Measurements from ENCODE around the gene HAX1. TPM values are rescaled to one million over a fixed set of nuclear protein-coding genes. Genes with fewer than 3 reads are reported as not detected.
"Not testable (repeated sequence)": the region's sequence is repeated elsewhere in the genome, so short reads cannot be mapped to it uniquely, and the experiment has no call there.

HAX1 gene
- total RNA-seq, 1 donor from 2014 or later = 41.6 TPM

DNA sequence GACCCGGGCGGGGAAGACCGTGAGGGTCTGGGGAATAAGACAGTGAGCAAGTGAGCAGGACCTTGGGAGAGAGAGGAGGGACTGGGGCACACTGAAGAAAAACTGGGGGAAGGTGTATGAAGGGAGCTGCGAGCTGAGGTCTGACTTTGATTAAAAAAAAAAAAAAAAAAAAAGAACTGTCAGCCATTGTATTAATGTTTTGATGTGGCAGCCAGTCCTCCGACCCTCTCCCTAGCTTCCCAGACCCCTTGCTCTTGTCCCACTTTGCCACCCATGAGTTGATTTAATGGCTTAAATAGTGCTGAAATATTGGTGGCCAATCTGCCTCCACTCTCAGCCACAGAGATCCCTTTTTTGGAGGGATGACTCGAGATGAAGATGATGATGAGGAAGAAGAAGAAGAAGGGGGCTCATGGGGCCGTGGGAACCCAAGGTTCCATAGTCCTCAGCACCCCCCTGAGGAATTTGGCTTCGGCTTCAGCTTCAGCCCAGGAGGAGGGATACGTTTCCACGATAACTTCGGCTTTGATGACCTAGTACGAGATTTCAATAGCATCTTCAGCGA, 652 bp downstream of the HAX1 start:
- no peak for ATAC-seq
- no peak for DNase-seq (ENCODE audit: low spot score)

DNA sequence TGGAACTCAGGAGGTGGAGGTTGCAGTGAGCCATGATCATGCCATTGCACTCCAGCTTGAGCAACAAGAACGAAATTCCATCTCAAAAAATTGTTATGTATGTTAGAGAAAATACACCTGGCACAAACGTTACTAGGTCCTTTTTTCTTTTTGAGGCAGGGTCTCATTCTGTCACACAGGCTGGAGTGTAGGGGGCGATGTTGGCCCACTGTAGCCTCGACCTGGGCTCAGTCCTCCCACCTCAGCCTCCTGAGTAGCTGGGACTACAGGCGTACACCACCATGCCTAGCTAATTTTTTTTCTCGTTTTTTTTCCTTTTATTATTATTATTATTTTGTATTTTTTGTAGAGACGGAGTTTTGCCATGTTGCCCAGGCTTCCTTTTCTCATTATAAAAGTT, 4.4 kb downstream of the HAX1 start:
- no peak for ATAC-seq
- DNase-seq (ENCODE audit: low spot score) = no peak

DNA sequence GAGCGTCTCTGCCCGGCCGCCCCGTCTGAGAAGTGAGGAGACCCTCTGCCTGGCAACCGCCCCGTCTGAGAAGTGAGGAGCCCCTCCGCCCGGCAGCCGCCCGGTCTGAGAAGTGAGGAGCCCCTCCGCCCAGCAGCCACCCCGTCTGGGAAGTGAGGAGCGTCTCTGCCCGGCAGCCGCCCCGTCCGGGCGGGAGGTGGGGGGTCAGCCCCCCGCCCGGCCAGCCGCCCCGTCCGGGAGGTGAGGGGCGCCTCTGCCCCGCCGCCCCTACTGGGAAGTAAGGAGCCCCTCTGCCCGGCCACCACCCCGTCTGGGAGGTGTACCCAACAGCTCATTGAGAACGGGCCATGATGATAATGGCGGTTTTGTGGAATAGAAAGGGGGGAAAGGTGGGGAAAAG, 15.2 kb downstream of the HAX1 start:
- not testable (repeated sequence) for ATAC-seq

DNA sequence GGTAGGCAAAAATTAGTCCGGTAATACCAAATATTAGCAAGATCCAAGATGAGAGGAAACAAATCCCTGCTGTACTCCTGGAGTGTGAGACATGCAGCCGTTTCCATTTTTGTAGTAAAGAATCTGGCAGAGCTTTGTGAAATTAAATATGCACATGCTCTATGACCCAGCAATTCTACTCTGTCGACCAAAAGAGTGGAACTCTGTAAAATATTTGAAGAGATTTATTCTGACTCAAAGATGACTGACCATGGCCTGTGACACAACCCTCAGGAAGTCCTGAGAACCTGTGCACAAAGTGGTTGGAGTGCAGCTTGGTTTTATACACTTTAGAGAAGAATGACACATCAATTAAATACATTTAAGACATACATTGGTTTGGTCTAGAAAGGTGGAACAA, 16.2 kb downstream of the HAX1 start:
- ATAC-seq (no peak), DNase-seq (ENCODE audit: low spot score) (no peak)

More for the DNA sequence above, 15.2 kb downstream of the HAX1 start:
- not testable (repeated sequence) for DNase-seq (ENCODE audit: low spot score)

DNA sequence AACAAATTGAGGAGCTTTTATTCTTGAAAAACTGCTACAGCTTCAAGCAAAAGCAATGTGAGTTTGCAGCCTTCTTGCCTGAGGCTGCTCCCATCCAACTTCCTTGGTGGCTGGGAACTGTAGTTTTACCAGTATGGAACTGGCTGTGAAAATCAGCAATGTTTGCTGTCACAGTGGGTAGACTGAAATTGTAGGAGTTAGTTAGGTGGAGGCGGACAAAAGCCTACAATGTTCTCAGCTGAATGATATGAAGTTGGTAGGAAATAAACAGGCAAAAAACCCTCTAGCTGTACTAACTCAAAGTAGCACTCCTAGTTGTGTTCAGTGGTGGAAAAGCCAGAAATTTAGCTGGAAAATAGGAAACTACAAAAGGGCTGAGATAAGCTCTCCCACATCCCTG, 18.5 kb downstream of the HAX1 start:
- DNase-seq (ENCODE audit: low spot score) = no peak
- no peak for ATAC-seq

DNA sequence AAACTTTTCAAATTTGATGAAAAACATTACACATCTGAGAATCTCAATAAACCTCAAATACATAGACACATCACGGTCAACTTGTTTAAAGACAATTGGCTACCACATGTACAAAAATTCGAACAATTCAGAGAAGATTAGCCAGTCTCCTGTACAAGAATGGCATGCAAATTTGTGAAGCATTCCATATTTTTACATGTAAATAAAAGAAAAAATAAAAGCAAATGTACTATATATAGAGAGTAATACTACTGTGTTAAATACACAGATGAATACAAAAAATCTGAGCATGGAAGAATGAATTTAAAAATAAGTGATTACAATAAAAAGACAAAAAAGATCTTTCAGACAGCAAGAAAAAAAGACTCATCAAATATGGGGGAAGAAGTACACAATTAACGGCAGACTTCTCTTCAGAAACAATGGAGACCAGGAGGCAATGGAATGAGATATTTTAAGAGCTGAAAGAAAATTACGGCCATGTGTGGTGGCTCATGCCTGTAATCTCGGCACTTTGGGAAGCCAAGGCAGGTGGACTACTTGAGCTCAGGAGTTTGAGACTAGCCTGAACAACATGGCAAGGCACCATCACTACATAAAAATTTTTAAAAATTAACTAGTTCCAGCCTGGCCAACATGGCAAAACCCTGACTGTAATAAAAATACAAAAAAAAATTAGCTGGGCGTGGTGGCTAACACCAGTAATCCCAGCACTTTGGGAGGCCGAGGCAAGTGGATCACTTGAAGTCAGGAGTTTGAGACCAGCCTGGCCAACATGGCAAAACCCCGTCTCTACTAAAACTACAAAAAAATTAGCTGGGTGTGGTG, 23.2 kb downstream of the HAX1 start:
- ATAC-seq (no peak), DNase-seq (ENCODE audit: low spot score) (no peak)

DNA sequence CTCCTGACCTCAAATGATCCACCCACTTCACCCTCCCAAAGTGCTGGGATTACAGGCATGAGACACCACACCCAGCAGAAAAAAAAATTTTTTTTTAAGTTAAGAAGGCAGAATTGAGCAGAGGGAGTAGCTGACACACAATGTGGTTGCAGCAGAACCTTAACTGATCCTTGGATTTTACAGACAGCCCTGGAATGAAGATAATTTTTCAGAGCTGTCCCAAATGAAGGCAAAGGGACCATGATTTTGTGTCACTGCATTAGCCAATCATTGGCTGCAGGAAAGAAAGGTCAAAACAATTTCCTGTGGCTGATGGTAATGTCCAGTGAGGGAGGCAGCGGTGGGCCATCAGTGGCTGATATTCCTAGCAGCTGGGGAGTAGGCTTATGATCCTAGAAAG, 29.2 kb downstream of the HAX1 start:
- DNase-seq (ENCODE audit: low spot score) = no peak
- ATAC-seq = no peak

DNA sequence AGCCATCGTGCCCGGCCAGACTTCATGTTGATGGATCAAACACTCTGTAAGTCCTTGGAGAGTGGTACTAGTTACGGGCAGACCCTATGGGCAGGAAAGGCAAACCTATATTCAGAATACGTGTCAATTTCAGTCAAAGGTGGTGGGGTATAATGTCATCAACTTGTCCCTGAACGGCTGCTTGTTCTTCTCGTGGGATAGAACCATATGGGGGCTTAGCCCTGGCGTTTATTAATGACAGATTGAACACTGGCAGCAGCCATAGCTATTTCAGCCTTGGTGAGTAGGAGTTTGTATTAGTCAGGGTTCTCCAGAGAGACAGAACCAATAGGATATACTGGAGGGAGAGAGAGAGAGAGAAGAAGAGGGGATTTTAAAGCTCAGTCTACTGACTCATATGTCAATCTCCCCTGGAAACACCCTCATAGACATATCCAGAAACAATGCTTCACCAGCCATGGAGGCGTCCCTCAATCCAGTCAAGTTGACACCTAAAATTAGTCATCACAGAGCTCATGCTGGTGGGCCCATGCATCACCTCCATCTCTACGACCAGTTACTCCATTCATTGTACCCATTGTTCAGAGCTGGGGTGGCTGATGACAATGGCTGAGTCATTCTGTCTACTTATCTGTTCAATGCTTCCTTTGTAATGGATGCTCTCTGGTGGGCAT, 32.4 kb downstream of the HAX1 start:
- ATAC-seq = no peak
- no peak for DNase-seq (ENCODE audit: low spot score)

DNA sequence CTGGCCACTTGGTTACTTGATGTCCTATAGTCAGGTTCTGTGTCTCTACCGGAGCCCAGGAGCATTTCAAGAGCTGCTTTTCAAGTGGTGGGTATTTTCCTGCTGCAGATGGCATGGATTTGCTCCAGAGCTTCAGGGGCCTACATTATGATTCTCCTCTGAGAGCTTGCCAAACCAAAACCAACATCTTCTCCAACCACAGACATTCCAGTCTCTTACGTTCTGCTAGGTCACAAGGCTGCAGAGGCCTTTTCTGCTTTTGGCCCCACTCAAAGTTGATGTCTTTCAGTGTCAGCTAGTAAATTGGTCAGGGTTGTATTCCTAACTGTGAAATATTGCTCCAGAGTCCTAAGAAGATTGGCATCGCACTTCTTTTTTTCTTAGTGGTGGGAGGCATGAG, 33.7 kb downstream of the HAX1 start:
- no peak for ATAC-seq
- no peak for DNase-seq (ENCODE audit: low spot score)

DNA sequence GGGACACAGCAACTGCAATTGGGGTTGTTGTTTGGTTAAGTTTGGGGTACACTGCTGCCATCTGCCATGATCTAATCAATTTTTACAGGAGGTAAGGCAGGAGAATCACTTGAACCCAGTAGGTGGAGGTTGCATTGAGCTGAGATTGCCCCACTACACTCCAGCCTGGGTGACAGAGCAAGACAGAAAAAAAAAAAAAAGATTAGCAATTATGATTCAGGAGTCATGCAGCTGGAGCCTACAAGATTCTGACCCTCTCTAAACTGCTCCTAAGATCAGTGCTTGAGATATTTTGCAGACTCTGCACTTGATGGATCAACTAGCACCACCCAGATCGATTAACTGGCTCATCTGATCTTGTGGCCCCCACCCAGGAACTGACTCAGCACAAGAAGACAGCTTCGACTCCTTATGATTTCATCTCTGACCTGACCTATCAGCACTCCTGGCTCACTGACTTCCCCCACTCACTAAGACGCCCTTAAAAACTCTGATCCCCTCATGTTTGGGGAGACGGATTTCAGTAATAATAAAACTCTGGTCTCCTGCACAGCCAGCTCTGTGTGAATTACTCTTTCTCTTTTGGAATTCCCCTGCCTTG, 35.3 kb downstream of the HAX1 start:
- ATAC-seq = not testable (repeated sequence)

DNA sequence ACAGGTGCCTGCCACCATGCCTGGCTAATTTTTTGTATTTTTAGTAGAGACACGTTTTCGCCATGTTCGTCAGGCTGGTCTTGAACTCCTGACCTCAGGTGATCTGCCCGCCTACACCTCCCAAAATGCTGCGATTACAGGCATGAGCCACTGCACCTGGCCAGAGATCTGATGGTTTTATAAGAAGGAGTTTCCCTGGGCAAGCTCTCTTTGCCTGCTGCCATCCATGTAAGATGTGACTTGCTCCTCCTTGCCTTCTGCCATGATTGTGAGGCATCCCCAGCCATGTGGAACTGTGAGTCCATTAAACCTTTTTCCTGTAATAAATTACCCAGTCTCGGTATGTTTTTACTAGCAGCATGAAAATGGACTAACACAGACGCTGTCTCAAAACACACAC, 36.7 kb downstream of the HAX1 start:
- DNase-seq (ENCODE audit: low spot score); ATAC-seq: not testable (repeated sequence)

More for the DNA sequence above, 35.3 kb downstream of the HAX1 start:
- DNase-seq (ENCODE audit: low spot score) = not testable (repeated sequence)

DNA sequence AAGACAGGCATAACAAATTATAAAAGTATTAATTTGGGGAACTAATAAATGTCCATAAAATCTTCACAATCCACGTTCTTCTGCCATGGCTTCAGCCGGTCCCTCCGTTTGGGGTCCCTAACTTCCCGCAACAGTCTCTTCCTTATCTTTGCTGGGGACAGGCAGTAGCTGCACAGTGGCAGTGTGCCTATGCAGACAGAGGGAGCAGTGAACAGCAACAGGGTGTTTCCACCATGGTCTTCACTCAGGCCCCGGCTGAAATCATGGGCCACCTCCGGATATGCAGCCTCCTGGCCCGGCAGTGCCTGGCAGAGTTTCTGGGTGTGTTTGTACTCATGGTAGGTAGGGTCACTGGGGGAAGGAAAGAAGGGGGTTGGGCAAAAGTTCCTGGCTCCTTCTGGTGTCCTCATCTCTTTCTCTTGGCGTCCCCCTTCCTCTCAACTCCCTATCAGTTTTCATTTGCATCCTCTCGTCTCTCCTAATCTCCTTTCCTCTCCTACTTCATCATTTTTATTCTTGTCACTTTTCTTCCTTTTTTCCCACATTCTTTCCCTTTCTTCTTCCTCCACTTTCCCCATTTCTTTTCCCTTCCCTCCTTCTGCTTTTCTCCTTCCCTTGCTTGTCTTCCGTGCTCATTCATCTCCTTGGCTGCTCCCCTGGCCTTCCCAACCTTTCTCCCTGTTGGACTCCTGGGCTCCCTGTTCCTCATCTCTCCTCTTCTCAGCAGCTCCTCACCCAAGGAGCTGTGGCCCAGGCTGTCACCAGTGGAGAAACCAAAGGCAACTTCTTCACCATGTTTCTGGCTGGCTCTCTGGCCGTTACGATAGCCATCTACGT, 40.0 kb downstream of the HAX1 start:
- not testable (repeated sequence) for ATAC-seq

DNA sequence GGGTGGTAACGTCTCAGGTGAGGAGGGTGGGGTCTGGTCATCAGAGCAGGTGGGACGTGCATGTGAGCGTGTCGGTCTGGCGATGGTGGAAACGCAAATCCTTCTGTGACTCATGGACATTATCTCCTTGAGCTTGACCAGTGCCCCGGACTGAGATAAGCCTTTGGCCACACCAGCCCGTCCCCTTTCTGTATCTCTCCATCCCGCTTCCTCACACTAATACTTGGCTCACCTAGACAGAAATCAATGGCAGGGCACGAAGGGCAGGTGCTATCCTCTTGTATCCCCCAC, 40.6 kb downstream of the HAX1 start:
- ATAC-seq (no peak), DNase-seq (ENCODE audit: low spot score) (no peak)

More for the DNA sequence above, 40.0 kb downstream of the HAX1 start:
- not testable (repeated sequence) for DNase-seq (ENCODE audit: low spot score)

DNA sequence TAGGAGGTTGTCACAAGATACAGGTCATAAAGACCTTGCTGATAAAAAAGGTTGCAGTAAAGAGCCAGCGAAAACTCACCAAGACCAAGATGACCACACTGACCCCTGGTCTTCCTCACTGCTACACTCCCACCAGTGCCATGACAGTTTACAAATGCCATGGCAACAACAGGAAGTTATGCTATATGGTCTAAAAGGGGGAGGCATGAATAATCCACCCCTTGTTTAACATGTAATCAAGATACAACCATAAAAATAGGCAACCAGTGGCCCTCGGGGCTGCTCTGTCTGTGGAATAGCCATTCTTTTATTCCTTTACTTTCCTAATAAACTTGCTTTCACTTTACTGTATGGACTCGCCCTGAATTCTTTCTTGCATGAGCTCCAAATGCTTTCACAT, 41.8 kb downstream of the HAX1 start:
- ATAC-seq; DNase-seq (ENCODE audit: low spot score): not testable (repeated sequence)

DNA sequence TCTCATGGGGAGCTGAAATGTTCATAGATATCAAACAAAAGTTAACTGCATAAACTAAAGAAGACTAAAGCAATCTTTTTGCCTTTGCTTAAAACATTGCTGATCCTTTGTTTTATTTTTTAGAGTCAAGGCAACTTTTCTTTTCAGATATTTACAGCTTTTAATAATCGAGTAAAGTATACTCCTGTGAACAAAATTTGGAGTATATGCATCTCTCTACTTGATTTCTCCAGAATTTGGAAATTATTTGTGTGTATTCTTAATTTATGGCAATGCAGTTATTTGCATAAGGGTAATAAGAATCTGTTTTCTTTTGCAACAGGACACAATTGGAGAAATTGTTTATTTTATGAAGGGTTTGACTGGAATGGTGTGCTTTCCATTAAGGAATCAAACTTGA, 44.3 kb downstream of the HAX1 start:
- no peak for DNase-seq (ENCODE audit: low spot score)
- ATAC-seq = no peak

DNA sequence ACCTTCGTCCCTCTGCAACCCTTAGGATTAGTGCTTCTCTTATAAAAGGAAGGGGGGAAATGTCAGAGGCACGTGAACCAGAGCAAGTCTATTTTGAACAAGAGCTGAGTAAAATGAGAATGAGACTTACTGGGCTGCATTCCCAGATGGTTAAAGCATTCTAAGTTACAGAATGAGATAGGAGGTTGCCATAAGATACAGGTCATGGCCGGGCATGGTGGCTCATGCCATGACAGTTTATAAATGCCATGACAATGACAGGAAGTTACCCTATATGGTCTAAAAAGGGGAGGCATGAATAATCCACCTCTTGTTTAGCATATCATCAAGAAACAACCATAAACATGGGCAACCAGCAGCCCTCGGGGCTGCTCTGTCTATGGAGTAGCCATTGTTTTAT, 46.0 kb downstream of the HAX1 start:
- ATAC-seq = no peak
- no peak for DNase-seq (ENCODE audit: low spot score)

DNA sequence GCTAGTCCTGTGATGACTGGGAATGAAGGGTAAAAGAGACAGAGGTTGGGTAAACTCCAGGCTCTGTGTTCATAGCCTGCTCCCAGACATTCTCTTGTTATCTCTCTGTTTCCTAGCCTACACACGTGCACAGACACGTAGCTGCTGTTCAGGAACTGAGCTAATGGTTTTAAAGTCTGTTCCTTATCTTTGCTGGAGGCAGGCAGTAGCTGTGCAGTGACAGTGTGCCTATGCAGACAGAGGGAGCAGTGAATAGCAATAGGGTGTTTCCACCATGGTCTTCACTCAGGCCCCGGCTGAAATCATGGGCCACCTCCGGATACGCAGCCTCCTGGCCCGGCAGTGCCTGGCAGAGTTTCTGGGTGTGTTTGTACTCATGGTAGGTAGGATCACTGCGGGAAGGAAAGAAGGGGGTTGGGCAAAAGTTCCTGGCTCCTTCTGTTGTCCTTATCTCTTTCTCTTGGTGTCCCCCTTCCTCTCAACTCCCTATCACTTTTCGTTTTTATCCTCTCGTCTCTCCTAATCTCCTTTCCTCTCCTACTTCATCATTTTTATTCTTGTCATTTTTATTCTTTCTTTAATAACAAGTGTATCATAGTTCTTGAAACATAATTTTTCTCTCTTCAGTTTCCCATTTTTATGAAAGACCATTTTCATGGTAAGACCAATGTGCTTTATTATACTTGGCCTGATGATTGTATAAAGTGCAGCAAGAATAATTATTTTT, 48.6 kb downstream of the HAX1 start, which contains the start of gene AQP10:
Gene AQP10, plus strand, starts transcription at position 212 of the 727 bp plus-strand sequence. Its CDS starts 63 bp downstream, at position 275.
- DNase-seq (ENCODE audit: low spot score) (no peak), ATAC-seq (no peak)

DNA sequence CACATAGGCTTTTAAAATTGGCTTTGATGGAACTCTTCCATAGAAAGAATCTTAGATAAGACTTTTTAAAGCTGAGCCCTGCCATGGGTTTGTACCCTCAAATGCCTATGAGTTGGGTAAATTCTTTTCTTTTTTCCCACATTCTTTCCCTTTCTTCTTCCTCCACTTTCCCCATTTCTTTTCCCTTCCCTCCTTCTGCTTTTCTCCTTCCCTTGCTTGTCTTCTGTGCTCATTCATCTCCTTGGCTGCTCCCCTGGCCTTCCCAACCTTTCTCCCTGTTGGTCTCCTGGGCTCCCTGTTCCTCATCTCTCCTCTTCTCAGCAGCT, 49.1 kb downstream of the HAX1 start:
- not testable (repeated sequence) for ATAC-seq; DNase-seq (ENCODE audit: low spot score)

DNA sequence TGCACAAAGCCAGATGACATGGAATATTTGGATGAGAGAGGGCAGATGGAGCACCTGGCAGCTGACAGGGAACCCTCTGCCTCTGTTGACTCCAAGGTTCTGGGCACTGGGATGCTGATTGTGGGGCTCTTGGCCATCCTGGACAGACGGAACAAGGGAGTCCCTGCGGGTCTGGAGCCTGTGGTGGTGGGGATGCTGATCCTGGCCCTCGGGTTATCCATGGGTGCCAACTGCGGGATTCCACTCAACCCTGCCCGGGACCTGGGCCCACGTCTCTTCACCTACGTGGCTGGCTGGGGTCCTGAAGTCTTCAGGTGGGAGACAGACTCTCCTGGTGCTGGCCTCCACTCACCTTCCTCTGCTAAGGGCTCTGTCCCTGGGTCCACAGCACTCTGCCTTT, 51.1 kb downstream of the HAX1 start:
- ATAC-seq = no peak

DNA sequence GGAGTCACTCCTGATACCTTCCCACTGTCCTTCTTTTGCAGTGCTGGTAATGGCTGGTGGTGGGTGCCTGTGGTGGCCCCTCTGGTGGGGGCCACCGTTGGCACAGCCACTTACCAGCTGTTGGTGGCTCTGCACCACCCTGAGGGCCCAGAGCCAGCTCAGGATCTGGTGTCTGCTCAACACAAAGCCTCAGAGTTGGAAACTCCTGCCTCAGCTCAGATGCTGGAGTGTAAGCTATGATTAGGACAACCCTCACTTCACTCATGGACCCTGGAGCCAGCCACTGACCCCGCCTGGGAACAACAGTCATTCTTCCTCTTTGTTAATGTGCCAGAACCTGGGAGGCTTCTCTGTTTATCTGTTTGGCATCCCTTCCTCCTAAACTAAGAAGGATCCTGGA, 51.8 kb downstream of the HAX1 start:
- ATAC-seq (no peak), DNase-seq (ENCODE audit: low spot score) (no peak)

More for the DNA sequence above, 51.1 kb downstream of the HAX1 start:
- DNase-seq (ENCODE audit: low spot score) = no peak

All from left lobe of liver (tissue), 2 donors.